Calu3 (cell line): ENCODE data around the gene COX20. TPM values are rescaled to one million over a fixed set of nuclear protein-coding genes. Genes with fewer than 3 reads are reported as not detected.

ENCODE experiments used
- BruUV-seq: library from RNA; stranded (reverse); fragments of 400-500 nt; replicated peaks from 2 replicates; lab custom pipeline; 2021; lab: Mats Ljungman, UMichigan
- CTCF ChIA-PET: fragments of 300-600 bp; sonication (Branson Sonifier 250); formaldehyde crosslinking; loops from one replicate; lab custom pipeline; 2022; ENCODE audit warnings: antibody characterized with exemption; lab: Charles Lee
- DNase-seq: peaks from one replicate; pipeline ENCODE4 v3.0.0; 2022
- H3K27ac Mint-ChIP-seq: one replicate; pipeline ENCODE4 v1.8.0; 2022; ENCODE audit warnings: mixed read lengths; ENCODE audit not compliant: unreplicated experiment
- H3K27me3 Mint-ChIP-seq: one replicate; pipeline ENCODE4 v1.8.0; 2022; ENCODE audit warnings: mixed read lengths; ENCODE audit not compliant: unreplicated experiment
- H3K36me3 Mint-ChIP-seq: one replicate; pipeline ENCODE4 v1.8.0; 2022; ENCODE audit warnings: mild to moderate bottlenecking, moderate library complexity, mixed read lengths; ENCODE audit not compliant: insufficient read depth, unreplicated experiment
- H3K4me1 Mint-ChIP-seq: one replicate; pipeline ENCODE4 v1.8.0; 2022; ENCODE audit warnings: mild to moderate bottlenecking, low read depth, mixed read lengths; ENCODE audit not compliant: unreplicated experiment
- H3K4me3 Mint-ChIP-seq: one replicate; pipeline ENCODE4 v1.8.0; 2022; ENCODE audit warnings: mild to moderate bottlenecking, low read depth, moderate library complexity, mixed read lengths; ENCODE audit not compliant: unreplicated experiment
- H3K9me3 Mint-ChIP-seq: one replicate; pipeline ENCODE4 v1.8.0; 2022; ENCODE audit warnings: low read depth, mixed read lengths; ENCODE audit not compliant: unreplicated experiment
- CTCF ChIP-seq: fragments of 200-600 bp; IDR thresholded peaks from one replicate; pipeline ENCODE4 v1.8.0; 2022; ENCODE audit warnings: antibody characterized with exemption; ENCODE audit not compliant: unreplicated experiment
- intact Hi-C: fragments of 100-400 bp; cut with micrococcal nuclease; formaldehyde crosslinking; loops from one replicate; pipeline ENCODE4 v1.10.0; 2022; ENCODE audit not compliant: unreplicated experiment
- total RNA-seq: library from RNA; stranded (reverse); gene quantifications from 2 replicates; pipeline ENCODE4 v1.2.3, GENCODE V29; 2022

COX20 gene
- total RNA-seq, 1 experiment from 2014 or later, result 32.8 TPM

DNA sequence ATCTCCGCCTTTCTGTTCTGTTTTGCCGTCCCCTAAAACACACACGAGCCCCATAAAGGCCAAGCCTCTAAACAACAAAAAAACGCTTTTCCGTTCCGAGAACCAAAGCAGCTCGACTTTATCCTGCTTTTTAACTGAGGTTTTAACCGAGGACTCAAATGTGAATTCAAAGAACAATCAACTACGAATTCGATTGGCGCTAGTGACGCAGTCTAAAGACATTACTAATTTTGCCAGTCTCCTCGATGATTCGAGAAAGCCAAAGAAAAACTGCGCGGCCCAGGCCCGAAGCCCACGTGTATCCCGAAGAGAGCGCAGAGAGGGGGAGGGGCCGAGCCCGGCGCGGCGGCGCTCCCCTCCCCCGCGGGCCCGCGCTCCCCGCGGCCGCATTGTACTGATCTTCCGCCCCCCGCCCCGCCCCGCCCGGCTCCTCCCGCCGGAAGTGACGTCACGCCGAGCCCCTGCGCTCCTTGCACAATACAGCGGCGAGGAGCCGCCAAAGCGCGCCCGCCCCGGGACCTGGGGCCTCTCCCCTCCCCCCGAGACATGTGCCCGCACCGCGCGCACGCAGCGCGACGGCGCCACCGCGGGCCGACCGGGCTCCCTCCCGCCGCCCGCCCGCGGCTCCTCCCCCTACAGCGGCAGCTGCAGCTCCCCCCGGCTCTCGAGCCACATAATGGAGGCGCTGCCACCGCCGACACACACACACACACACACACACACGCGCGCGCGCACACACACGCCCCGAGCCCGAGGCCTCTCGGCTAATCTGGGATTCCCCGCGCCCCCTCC is 27.4 kb downstream of the COX20 start:
- Mint-ChIP-seq H3K4me1 (peaks cover 36% of the 10 kb centered on the region), H3K9me3 (no peaks in the 10 kb centered on the region), H3K27ac (peak overlapping the region; percentile 89), H3K4me3 (peak overlapping the region; percentile 89), H3K27me3 (no peaks in the 10 kb centered on the region), H3K36me3 (peaks cover 77% of the 10 kb centered on the region)
- intact Hi-C loops, result no loop called here
- peak; percentile 98 for DNase-seq
- no TSS peak for BruUV-seq
- CTCF ChIA-PET, result interaction anchor here (0.5 to 2.4 kb wide), 3 partner anchors 10 to 40 kb away, joined by 3 to 6 read pairs (median 5); partner anchors contain the start of gene COX20
- no peak for TF ChIP-seq CTCF

DNA sequence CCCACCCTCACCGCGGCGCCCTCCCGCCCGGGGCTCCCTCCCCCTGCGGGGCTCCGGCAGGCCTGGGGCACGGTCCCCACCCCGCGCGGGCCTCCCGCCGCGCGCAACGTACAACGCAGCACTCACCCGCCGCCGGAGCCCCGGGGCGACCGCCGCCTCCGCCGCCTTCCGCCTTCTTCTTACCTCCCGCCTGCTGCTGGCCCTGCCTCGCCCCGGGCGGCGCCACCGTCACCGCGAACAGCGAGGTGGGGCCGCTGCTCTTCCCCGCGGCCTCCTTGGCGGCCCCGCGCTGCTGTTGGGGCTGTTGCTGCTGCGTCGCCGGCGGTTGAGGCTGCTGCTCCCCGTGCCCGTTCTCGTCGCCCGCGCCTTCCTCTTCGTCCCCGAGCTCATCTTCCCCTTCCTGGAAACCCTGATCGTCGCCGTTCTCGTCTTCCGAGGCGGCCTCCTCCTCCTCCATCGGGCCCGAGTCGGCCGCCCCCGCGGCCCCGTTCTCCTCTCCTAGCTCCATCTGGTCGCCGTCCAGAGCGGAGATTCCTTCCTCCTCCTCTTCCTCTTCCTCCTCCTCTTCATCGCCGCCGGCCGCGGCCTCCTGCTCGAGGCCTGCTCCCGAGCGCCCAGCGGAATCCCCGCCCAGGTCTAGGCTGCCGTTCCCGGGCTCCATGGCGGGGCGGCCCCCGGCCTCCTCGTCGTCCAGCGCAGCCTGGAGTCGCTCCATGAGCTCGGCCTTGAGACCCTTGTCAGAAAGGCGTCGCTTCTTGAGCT is 28.2 kb downstream of the COX20 start:
- no peak for TF ChIP-seq CTCF
- intact Hi-C loops, result loop anchor here (1.0 kb wide), 1 partner anchor 107 kb away; no protein-coding TSS in a partner anchor
- Mint-ChIP-seq H3K4me1 (peaks cover 32% of the 10 kb centered on the region), H3K9me3 (no peaks in the 10 kb centered on the region), H3K27ac (peak overlapping the region; percentile 89), H3K4me3 (peak overlapping the region; percentile 89), H3K36me3 (peaks cover 69% of the 10 kb centered on the region), H3K27me3 (no peaks in the 10 kb centered on the region)
- no peak for DNase-seq
- BruUV-seq, result TSS peak; percentile 4
- CTCF ChIA-PET, result interaction anchor here (2.1 to 2.4 kb wide), 2 partner anchors 28 to 179 kb away, joined by 5 to 9 read pairs; partner anchors contain the start of gene COX20

- H3K4me1 Mint-ChIP-seq, result peaks cover 26% of the 10 kb centered on the region
- peak; percentile 99 for DNase-seq
- H3K27me3 Mint-ChIP-seq, result no peaks in the 10 kb centered on the region
- CTCF ChIA-PET, result interaction anchor here (1.5 to 2.1 kb wide), 2 partner anchors 12 to 178 kb away, joined by 4 to 9 read pairs; no protein-coding TSS in a partner anchor
- H3K36me3 Mint-ChIP-seq, result peaks cover 61% of the 10 kb centered on the region
- H3K9me3 Mint-ChIP-seq, result no peaks in the 10 kb centered on the region
- peak within 1 kb of the TSS; percentile 89 for H3K27ac Mint-ChIP-seq
- peak within 1 kb of the TSS; percentile 89 for H3K4me3 Mint-ChIP-seq
- intact Hi-C loops, result loop anchor here (1.0 kb wide), 2 partner anchors 106 to 178 kb away; no protein-coding TSS in a partner anchor
- no TSS peak for BruUV-seq
- peak; percentile 48 for TF ChIP-seq CTCF
These were observed 29.0 kb downstream of the COX20 start, which contains the start of gene HNRNPU for GRCh38 chr1:244864253-244865027. HNRNPU (minus strand) TSS chr1:244864543; CDS start chr1:244864307, 236 bp downstream.
